HL-60 (cell line): ENCODE results near the gene TNK2.

ENCODE experiments used
- DNase-seq, 2 experiments: peaks; one replicate each; pipeline ENCODE4 v3.0.0-alpha.2; 2010 to 2020; ENCODE audit warnings: low read depth in 1 of 2, low spot score in 1 of 2
- H3K27ac ChIP-seq: fragments of 250-450 bp; sonication (Bioruptor Pico); replicated peaks from 2 replicates; pipeline ENCODE4 v1.5.1; 2020; ENCODE audit warnings: mild to moderate bottlenecking, moderate library complexity
- H3K27me3 ChIP-seq: fragments of 250-450 bp; sonication (Bioruptor Pico); 2 replicates; pipeline ENCODE4 v1.5.1; 2021; ENCODE audit warnings: mild to moderate bottlenecking, moderate library complexity; ENCODE audit not compliant: insufficient read depth, poor library complexity, severe bottlenecking
- H3K4me3 ChIP-seq: replicated peaks from 2 replicates; pipeline ENCODE4 v1.5.1; 2011; ENCODE audit warnings: mild to moderate bottlenecking, control low read depth, low read length; ENCODE audit not compliant: insufficient read depth
- GABPA ChIP-seq: IDR thresholded peaks from 2 replicates; pipeline ENCODE4 v1.6.1; 2012; ENCODE audit warnings: low read depth
- POLR2AphosphoS5 ChIP-seq: IDR thresholded peaks from 2 replicates; pipeline ENCODE4 v1.6.1; 2012; ENCODE audit warnings: low read depth
- REST ChIP-seq: IDR thresholded peaks from 2 replicates; pipeline ENCODE4 v1.6.1; 2012; ENCODE audit warnings: low read depth; ENCODE audit not compliant: insufficient replicate concordance
- SPI1 ChIP-seq: IDR thresholded peaks from 2 replicates; pipeline ENCODE4 v1.6.1; 2012; ENCODE audit warnings: low read depth, mild to moderate bottlenecking, borderline replicate concordance
- TF ChIP-seq, protein P1 (sequence below): IDR thresholded peaks from one replicate; pipeline ENCODE4 v1.5.1; 2011; ENCODE audit warnings: low read length, control low read depth, inconsistent platforms; ENCODE audit not compliant: insufficient read depth

The TNK2 gene

GRCh38 chr3:195908694-195909581, 587 bp upstream of the TNK2 start:
- peak in 1 of 2 experiments; percentile 50 for DNase-seq
- TF ChIP-seq GABPA (no peak), SPI1 (no peak), REST (no peak), POLR2AphosphoS5 (no peak)
- TF ChIP-seq, protein P1, sequence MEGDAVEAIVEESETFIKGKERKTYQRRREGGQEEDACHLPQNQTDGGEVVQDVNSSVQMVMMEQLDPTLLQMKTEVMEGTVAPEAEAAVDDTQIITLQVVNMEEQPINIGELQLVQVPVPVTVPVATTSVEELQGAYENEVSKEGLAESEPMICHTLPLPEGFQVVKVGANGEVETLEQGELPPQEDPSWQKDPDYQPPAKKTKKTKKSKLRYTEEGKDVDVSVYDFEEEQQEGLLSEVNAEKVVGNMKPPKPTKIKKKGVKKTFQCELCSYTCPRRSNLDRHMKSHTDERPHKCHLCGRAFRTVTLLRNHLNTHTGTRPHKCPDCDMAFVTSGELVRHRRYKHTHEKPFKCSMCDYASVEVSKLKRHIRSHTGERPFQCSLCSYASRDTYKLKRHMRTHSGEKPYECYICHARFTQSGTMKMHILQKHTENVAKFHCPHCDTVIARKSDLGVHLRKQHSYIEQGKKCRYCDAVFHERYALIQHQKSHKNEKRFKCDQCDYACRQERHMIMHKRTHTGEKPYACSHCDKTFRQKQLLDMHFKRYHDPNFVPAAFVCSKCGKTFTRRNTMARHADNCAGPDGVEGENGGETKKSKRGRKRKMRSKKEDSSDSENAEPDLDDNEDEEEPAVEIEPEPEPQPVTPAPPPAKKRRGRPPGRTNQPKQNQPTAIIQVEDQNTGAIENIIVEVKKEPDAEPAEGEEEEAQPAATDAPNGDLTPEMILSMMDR, result no peak
- Histone ChIP-seq H3K27me3 (no peaks in the 10 kb centered on the region), H3K27ac (peak overlapping the region; percentile 91), H3K4me3 (peak overlapping the region; percentile 68)

GRCh38 chr3:195907684-195907933, 742 bp downstream of the TNK2 start:
- H3K27ac ChIP-seq, result peak overlapping the region; percentile 91
- peak overlapping the region; percentile 68 for H3K4me3 ChIP-seq
- DNase-seq, result no peak
- no peaks in the 10 kb centered on the region for H3K27me3 ChIP-seq
- TF ChIP-seq, protein P1, result no peak
- TF ChIP-seq GABPA, result no peak
- TF ChIP-seq REST, result no peak
- TF ChIP-seq POLR2AphosphoS5, result no peak
- TF ChIP-seq SPI1, result no peak

DNA sequence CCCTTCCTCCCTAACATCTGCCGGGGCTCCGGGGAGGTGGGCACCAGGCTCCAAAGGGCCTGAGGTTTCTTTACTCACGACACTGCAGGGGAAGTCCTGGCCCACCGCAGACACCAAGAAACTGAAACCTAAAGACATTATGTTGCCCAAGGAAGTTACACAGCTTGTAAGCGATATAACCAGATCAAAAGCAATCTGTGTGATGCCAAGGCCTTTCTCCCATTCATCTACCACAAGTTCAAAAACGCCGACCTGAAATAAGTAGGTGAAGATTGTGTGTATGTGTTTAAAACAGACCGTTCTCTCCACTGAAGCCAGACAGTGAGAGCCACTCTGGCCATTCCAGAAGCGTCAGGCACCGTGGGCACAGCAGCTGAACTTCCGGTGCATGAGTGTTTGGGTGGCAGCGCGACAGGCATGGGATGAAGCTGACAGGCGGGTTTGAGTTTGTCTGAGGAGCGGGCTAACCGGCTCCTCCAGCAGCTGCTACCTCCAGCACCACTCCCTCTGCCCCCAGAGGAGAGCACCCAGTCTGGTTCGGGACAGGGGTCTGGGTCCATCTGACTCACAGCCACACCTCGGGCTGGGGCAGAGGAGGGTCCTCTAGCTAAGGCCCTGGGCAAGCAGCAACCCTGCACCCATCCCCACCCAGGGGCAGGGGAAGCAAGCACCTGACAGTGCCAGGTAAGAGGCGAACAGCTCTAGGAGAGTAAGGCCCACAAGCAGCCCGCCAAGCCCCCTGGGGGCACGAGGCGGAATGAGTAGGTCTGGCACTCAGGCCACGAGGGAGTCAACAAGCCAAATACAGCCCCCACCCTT, 1.3 kb downstream of the TNK2 start:
- peak overlapping the region; percentile 68 for H3K4me3 ChIP-seq
- DNase-seq, result peak in 1 of 2 experiments; percentile 61
- TF ChIP-seq, protein P1, result no peak
- TF ChIP-seq POLR2AphosphoS5 (no peak), GABPA (no peak), SPI1 (no peak), REST (no peak)
- H3K27ac ChIP-seq, result peak overlapping the region; percentile 91
- H3K27me3 ChIP-seq, result no peaks in the 10 kb centered on the region
